SU-DHL-6 (cell line): ENCODE measurements around the gene STX16.

ENCODE experiments used
- H2AFZ ChIP-seq: fragments of 200-600 bp; sonication (generic); 2 replicates; pipeline ENCODE4 v1.6.1; 2014; ENCODE audit warnings: low read depth, mild to moderate bottlenecking, moderate library complexity, mixed read lengths, antibody characterized with exemption, low read length; ENCODE audit not compliant: severe bottlenecking
- H3F3A ChIP-seq: fragments of 200-600 bp; shearing (Covaris generic); 2 replicates; pipeline ENCODE4 v1.6.0; 2016; ENCODE audit warnings: antibody characterized with exemption, mild to moderate bottlenecking; ENCODE audit not compliant: insufficient read depth
- H3K27ac ChIP-seq: fragments of 200-600 bp; sonication (generic); 2 replicates; pipeline ENCODE4 v1.5.1; 2016; ENCODE audit warnings: low read depth, mild to moderate bottlenecking, low read length, moderate library complexity, mixed read lengths
- H3K27me3 ChIP-seq: fragments of 200-600 bp; sonication (generic), shearing (Covaris generic); 2 replicates; pipeline ENCODE4 v1.6.0; 2014; ENCODE audit warnings: mild to moderate bottlenecking, low read length
- H3K36me3 ChIP-seq: fragments of 200-600 bp; sonication (generic); 2 replicates; pipeline ENCODE4 v1.6.1; 2014; ENCODE audit warnings: mild to moderate bottlenecking, low read length, mixed read lengths
- H3K4me2 ChIP-seq: fragments of 300-600, 200-600 bp; shearing (Covaris generic), sonication (generic); 2 replicates; pipeline ENCODE4 v1.6.0; 2014; ENCODE audit warnings: low read length, low read depth, mild to moderate bottlenecking; ENCODE audit not compliant: poor library complexity, severe bottlenecking
- H3K4me3 ChIP-seq: fragments of 200-600 bp; sonication (generic); 2 replicates; pipeline ENCODE4 v1.5.1; 2014; ENCODE audit warnings: antibody characterized with exemption, low read length, mild to moderate bottlenecking, mixed read lengths; ENCODE audit not compliant: insufficient read depth, poor library complexity, severe bottlenecking
- H3K79me2 ChIP-seq: fragments of 200-600 bp; sonication (generic); 2 replicates; pipeline ENCODE4 v1.6.1; 2014; ENCODE audit warnings: mild to moderate bottlenecking, low read length, moderate library complexity; ENCODE audit not compliant: insufficient read depth
- H3K9ac ChIP-seq: fragments of 200-600 bp; sonication (generic); 2 replicates; pipeline ENCODE4 v1.7.0; 2014; ENCODE audit warnings: mild to moderate bottlenecking, low read length
- H3K9me2 ChIP-seq: fragments of 200-600 bp; sonication (generic); replicated peaks from 2 replicates; pipeline ENCODE4 v1.6.1; 2014; ENCODE audit warnings: low read length; ENCODE audit not compliant: insufficient read depth
- H3K9me3 ChIP-seq: fragments of 200-600 bp; sonication (generic); 2 replicates; pipeline ENCODE4 v1.6.1; 2014; ENCODE audit warnings: low read length, mixed read lengths; ENCODE audit not compliant: insufficient read depth
- H4K20me1 ChIP-seq: fragments of 200-600 bp; sonication (generic); 2 replicates; pipeline ENCODE4 v1.6.1; 2014; ENCODE audit warnings: low read depth, mild to moderate bottlenecking, antibody characterized with exemption, low read length, moderate library complexity, mixed read lengths
- CTCF ChIP-seq: fragments of 200-600 bp; sonication (generic); IDR thresholded peaks from one replicate; pipeline ENCODE4 v1.5.1; 2017; ENCODE audit warnings: antibody characterized with exemption, mild to moderate bottlenecking, low read length, moderate library complexity; ENCODE audit not compliant: insufficient read depth, poor library complexity, severe bottlenecking
- EZH2phosphoT487 ChIP-seq: fragments of 200-600 bp; sonication (generic), shearing (Covaris generic); conservative IDR thresholded peaks from 2 replicates; pipeline ENCODE4 v1.6.1; 2018; ENCODE audit warnings: mild to moderate bottlenecking, antibody characterized with exemption, low read length, moderate library complexity, mixed read lengths

The STX16 gene

DNA sequence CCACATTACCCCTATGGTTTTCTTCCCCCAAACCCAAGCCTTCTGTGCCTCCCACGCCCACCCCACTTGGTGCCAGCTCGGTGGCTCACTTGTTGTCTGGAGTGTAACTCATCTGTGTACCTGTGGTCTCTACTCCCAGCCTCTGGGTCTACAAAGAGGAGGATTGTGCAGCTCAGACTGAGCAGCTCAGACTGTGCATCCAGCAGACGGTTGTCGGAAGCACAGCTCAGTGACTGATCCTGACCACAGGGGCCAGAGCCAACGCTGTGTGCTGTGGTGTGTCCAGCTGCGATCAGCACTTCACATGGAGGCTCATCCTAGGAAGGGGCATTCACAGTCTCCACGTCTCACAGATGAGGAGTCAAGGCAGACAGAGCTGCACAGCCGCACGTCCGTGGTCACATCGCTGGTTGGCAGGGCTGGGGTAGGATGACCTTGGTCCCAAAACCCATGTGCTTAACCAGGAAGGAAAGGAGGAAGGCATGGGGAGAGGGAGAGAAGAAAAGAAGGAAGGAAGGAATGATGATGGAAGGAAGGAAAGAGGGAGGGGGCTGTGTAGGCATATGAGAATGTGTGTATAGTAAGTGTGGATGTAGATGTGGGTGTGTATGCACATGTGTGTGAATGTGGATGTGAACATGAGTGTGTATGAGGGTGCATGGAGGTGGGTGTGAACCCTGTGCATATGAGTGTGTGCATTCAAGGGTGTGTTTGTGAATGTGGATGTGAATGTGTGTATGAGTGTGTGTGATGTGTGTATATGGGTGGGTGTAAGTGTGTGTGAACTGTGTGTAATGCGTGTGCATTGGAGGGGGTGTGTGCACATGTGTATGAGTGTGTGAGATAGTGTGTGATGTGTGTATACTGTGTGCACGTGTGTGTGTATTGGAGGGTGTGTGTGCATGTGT lies 28.2 kb upstream of the STX16 start:
- no peak overlapping the region for H2AFZ ChIP-seq
- H3K36me3 ChIP-seq, result no peaks in the 10 kb centered on the region
- no peaks in the 10 kb centered on the region for H3F3A ChIP-seq
- H3K27ac ChIP-seq, result no peak overlapping the region
- H3K9ac ChIP-seq, result no peak overlapping the region
- H4K20me1 ChIP-seq, result no peaks in the 10 kb centered on the region
- H3K27me3 ChIP-seq, result no peaks in the 10 kb centered on the region
- H3K4me2 ChIP-seq, result no peak overlapping the region
- H3K9me2 ChIP-seq, result no peaks in the 10 kb centered on the region
- no peak for TF ChIP-seq EZH2phosphoT487
- TF ChIP-seq CTCF, result no peak
- H3K79me2 ChIP-seq, result no peaks in the 10 kb centered on the region
- no peaks in the 10 kb centered on the region for H3K9me3 ChIP-seq
- H3K4me3 ChIP-seq, result no peak overlapping the region

DNA sequence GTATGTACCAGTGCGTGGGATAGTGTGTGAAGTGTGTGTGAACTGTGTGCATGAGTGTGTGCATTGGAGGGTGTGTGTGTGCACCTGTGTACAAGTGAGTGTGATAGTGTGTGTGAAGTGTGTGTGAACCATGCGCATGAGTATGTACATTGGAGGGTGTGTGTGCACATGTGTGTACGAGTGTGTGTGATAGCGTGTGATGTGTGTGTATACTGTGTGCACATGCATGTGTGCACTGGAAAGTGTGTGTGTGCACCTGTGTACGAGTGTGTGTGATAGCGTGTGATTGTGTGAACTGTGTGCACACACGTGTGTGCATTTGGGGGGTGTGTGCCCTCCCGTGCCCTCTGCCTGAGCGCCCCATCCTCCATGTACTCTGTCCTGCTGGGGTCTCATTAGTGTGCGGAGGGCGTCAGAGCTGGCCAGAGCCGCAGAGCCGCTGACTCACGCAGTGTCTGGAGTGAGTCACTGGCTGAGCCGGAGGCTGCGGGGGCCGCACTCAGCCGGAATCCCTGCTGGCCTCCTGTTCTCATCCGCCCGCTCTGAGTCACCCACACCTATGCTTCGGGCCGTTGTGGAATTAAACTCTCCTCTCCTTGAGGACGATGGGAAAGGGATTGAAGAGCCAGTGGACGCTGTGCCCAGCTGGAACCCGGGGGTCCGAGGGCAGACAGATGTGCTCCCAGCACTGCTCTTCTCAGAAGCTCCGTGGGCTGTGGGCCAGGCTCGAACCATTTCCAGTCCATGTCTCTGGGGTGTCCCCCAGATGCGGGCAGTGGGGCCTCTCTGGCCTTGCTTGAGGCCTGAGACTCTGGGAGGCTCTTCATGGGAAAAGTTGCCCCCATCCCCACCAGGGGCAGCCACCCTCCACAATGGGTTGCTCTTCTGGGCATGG lies 27.3 kb upstream of the STX16 start:
- Histone ChIP-seq H3K9me3 (no peaks in the 10 kb centered on the region), H3K36me3 (no peaks in the 10 kb centered on the region), H3K27ac (no peak overlapping the region), H2AFZ (no peak overlapping the region), H4K20me1 (no peaks in the 10 kb centered on the region), H3K9ac (no peak overlapping the region), H3K4me3 (no peak overlapping the region), H3F3A (no peaks in the 10 kb centered on the region), H3K27me3 (no peaks in the 10 kb centered on the region), H3K4me2 (no peak overlapping the region), H3K9me2 (no peaks in the 10 kb centered on the region), H3K79me2 (no peaks in the 10 kb centered on the region)
- TF ChIP-seq CTCF (no peak), EZH2phosphoT487 (no peak)

- Histone ChIP-seq H3K36me3 (no peaks in the 10 kb centered on the region), H3K9me2 (no peaks in the 10 kb centered on the region), H3F3A (no peaks in the 10 kb centered on the region), H3K9ac (no peak overlapping the region), H3K27me3 (no peaks in the 10 kb centered on the region), H4K20me1 (no peaks in the 10 kb centered on the region), H3K79me2 (no peaks in the 10 kb centered on the region), H3K4me3 (no peak overlapping the region), H3K4me2 (no peak overlapping the region), H2AFZ (no peak overlapping the region), H3K27ac (no peak overlapping the region), H3K9me3 (no peaks in the 10 kb centered on the region)
- TF ChIP-seq EZH2phosphoT487 (no peak), CTCF (no peak)
Measured at GRCh38 chr20:58624687-58625086, 26.4 kb upstream of the STX16 start.
